Measurements from ENCODE around the gene KIF1C. TPM values are rescaled to one million over a fixed set of nuclear protein-coding genes. Genes with fewer than 3 reads are reported as not detected.

KIF1C gene
- total and polyA plus RNA-seq, 4 donors: 10.4 to 62.2 (median 36.8) TPM

GRCh38 chr17:4960279-4960922 is 37.3 kb upstream of the KIF1C start:
- H3K27me3 ChIP-seq (ENCODE audit: control insufficient read depth in 4 of 4, insufficient read depth in 4 of 4, low read length in 3 of 4): no peaks in the 10 kb centered on the region
- H3K4me3 ChIP-seq (ENCODE audit: low read depth in 1 of 3, low read length in 3 of 3): no peak overlapping the region
- TF ChIP-seq NR2F2 (IDR thresholded peaks at IDR 0.05) (no peak), TAF1 (conservative IDR thresholded peaks at IDR 0.05) (no peak), FOXA1 (IDR thresholded peaks at IDR 0.05) (no peak)
- peaks cover 2 to 44% (median 33%) of the 10 kb centered on the region in 4 donors for H3K4me1 ChIP-seq (ENCODE audit: control insufficient read depth in 4 of 4, insufficient read depth in 4 of 4, low read length in 3 of 4)
- DNase-seq (ENCODE audit: low spot score): no peak
- 93% methylated on average over 9 of the region's 9 CpGs for WGBS
- H3K27ac ChIP-seq (ENCODE audit: low read depth in 1 of 2, low read length in 2 of 2): no peak overlapping the region
- no peak overlapping the region for H3K9ac ChIP-seq (ENCODE audit: low read depth in 1 of 2, low read length in 2 of 2)
- H3K9me3 ChIP-seq (ENCODE audit: control insufficient read depth in 4 of 4, low read length in 3 of 4): no peaks in the 10 kb centered on the region
- peaks cover 0 to 7% (median 4%) of the 10 kb centered on the region in 4 donors for H3K36me3 ChIP-seq (ENCODE audit: control insufficient read depth in 4 of 4, insufficient read depth in 3 of 4, low read depth in 1 of 4, low read length in 3 of 4)

GRCh38 chr17:4965311-4965986 is 32.3 kb upstream of the KIF1C start:
- H3K27ac ChIP-seq (ENCODE audit: low read depth in 1 of 2, low read length in 2 of 2): no peak overlapping the region
- TF ChIP-seq FOXA1 (IDR thresholded peaks at IDR 0.05) (no peak), HNF4G (IDR thresholded peaks at IDR 0.05) (no peak), TAF1 (conservative IDR thresholded peaks at IDR 0.05) (no peak), SP1 (IDR thresholded peaks at IDR 0.05) (no peak), REST (IDR thresholded peaks at IDR 0.05) (no peak), YY1 (IDR thresholded peaks at IDR 0.05) (no peak), RXRA (IDR thresholded peaks at IDR 0.05) (no peak), CTCF (IDR thresholded peaks at IDR 0.05; ENCODE audit: low read depth, low read length, missing input control) (no peak), FOXA2 (IDR thresholded peaks at IDR 0.05) (no peak), RAD21 (IDR thresholded peaks at IDR 0.05) (no peak), EGR1 (IDR thresholded peaks at IDR 0.05; ENCODE audit: low read depth in 2 of 2) (no peak), MAX (IDR thresholded peaks at IDR 0.05) (no peak), GABPA (IDR thresholded peaks at IDR 0.05 in 1 of 2, conservative IDR thresholded peaks at IDR 0.05 in 1 of 2) (no peak), NR2F2 (IDR thresholded peaks at IDR 0.05) (no peak), JUND (IDR thresholded peaks at IDR 0.05) (no peak), HNF4A (conservative IDR thresholded peaks at IDR 0.05) (no peak), ATF3 (IDR thresholded peaks at IDR 0.05) (no peak), ZBTB33 (IDR thresholded peaks at IDR 0.05) (no peak)
- H3K4me3 ChIP-seq (ENCODE audit: low read depth in 1 of 3, low read length in 3 of 3): no peak overlapping the region
- WGBS: 96% methylated on average over 15 of the region's 15 CpGs
- H3K27me3 ChIP-seq (ENCODE audit: control insufficient read depth in 4 of 4, insufficient read depth in 4 of 4, low read length in 3 of 4): no peaks in the 10 kb centered on the region
- H3K4me1 ChIP-seq (ENCODE audit: control insufficient read depth in 4 of 4, insufficient read depth in 4 of 4, low read length in 3 of 4): peaks cover 7 to 35% (median 24%) of the 10 kb centered on the region in 4 donors
- H3K36me3 ChIP-seq (ENCODE audit: control insufficient read depth in 4 of 4, insufficient read depth in 3 of 4, low read depth in 1 of 4, low read length in 3 of 4): peaks cover 0 to under 1% (median 0%) of the 10 kb centered on the region in 4 donors
- no peaks in the 10 kb centered on the region for H3K9me3 ChIP-seq (ENCODE audit: control insufficient read depth in 4 of 4, low read length in 3 of 4)
- DNase-seq (ENCODE audit: low spot score): no peak
- H3K9ac ChIP-seq (ENCODE audit: low read depth in 1 of 2, low read length in 2 of 2): no peak overlapping the region
